Small intestine (tissue), 7 donors: Measurements from ENCODE around the gene TPD52L3. TPM values are rescaled to one million over a fixed set of nuclear protein-coding genes. Genes with fewer than 3 reads are reported as not detected.

Experiments used
- DNase-seq, 2 donors: peaks; one replicate each; pipeline versions ENCODE4 v3.0.0 to v3.0.0-alpha.2; 2013
- FAIRE-seq: peaks from 2 replicates; lab custom pipeline; 2012; peaks lifted over from hg19 to GRCh38; lab: Jason Lieb, UNC
- H3K27ac ChIP-seq, 3 donors: one replicate each; pipeline ENCODE4 v1.5.1; 2013; ENCODE audit warnings: low read length in 2 of 3, mild to moderate bottlenecking in 2 of 3, control low read depth in 1 of 3, inconsistent platforms in 1 of 3, low read depth in 1 of 3, moderate library complexity in 1 of 3
- H3K27me3 ChIP-seq, 3 donors: one replicate each; pipeline ENCODE4 v1.6.1; 2013; ENCODE audit warnings: low read length in 3 of 3, inconsistent platforms in 1 of 3; ENCODE audit not compliant: control insufficient read depth in 3 of 3, insufficient read depth in 3 of 3
- H3K36me3 ChIP-seq, 3 donors: one replicate each; pipeline ENCODE4 v1.6.1; 2013; ENCODE audit warnings: low read length in 3 of 3, inconsistent platforms in 1 of 3, low read depth in 1 of 3, mild to moderate bottlenecking in 1 of 3, moderate library complexity in 1 of 3; ENCODE audit not compliant: control insufficient read depth in 3 of 3, insufficient read depth in 2 of 3
- H3K4me1 ChIP-seq, 3 donors: one replicate each; pipeline ENCODE4 v1.6.1; 2013; ENCODE audit warnings: low read length in 2 of 3, inconsistent platforms in 1 of 3, low read depth in 1 of 3, mild to moderate bottlenecking in 1 of 3, moderate library complexity in 1 of 3; ENCODE audit not compliant: control insufficient read depth in 3 of 3, insufficient read depth in 2 of 3
- H3K4me3 ChIP-seq, 3 donors: one replicate each; pipeline ENCODE4 v1.5.1; 2013; ENCODE audit warnings: low read length in 3 of 3, control low read depth in 1 of 3, inconsistent platforms in 1 of 3, low read depth in 1 of 3, mild to moderate bottlenecking in 1 of 3, moderate library complexity in 1 of 3
- H3K9me3 ChIP-seq, 2 donors: one replicate each; pipeline ENCODE4 v1.6.1; 2013; ENCODE audit warnings: low read depth in 1 of 2, low read length in 1 of 2; ENCODE audit not compliant: control insufficient read depth in 2 of 2, insufficient read depth in 1 of 2
- WGBS, 3 donors: extraction: QIAGEN DNeasy Blood & Tissue Kit; methylation state at CpG; one replicate each; pipeline ENCODE4 v1.1.7; 2013; 5-methylcytosine and 5-hydroxymethylcytosine counted together
- polyA plus RNA-seq, 4 donors: library from polyadenylated mRNA; stranded (reverse) in 3 of 4; unstranded in 1 of 4; fragments of 200-250 nt in 3 of 4; fragments of 120-200 nt in 1 of 4; gene quantifications; one replicate each; pipeline versions ENCODE4 v1.2.1 to v1.2.3, GENCODE V29; 2013
- donor health status: healthy with polysubstance abuse.
- donor health status: control.
- donor health status: control.
- donor health status: Bipolar disorder and iron deficiency.
- donor health status: healthy.

TPD52L3 gene
- polyA plus RNA-seq, 4 donors, result not detected

GRCh38 chr9:6348766-6349165, 20.6 kb downstream of the TPD52L3 start:
- H3K9me3 ChIP-seq, result no peaks in the 10 kb centered on the region
- WGBS, 3 donors, result 60 to 72% (median 66%) methylated on average over 3 of the region's 3 CpGs
- H3K36me3 ChIP-seq, result no peaks in the 10 kb centered on the region
- no peak for DNase-seq
- no peak overlapping the region for H3K4me3 ChIP-seq
- H3K27me3 ChIP-seq, result no peaks in the 10 kb centered on the region
- no peak for FAIRE-seq
- H3K27ac ChIP-seq, result no peak overlapping the region
- H3K4me1 ChIP-seq, result no peaks in the 10 kb centered on the region

- DNase-seq (no peak), FAIRE-seq (no peak)
- H3K9me3 ChIP-seq, result no peaks in the 10 kb centered on the region
- H3K27me3 ChIP-seq, result no peaks in the 10 kb centered on the region
- no peak overlapping the region for H3K27ac ChIP-seq
- H3K4me1 ChIP-seq, result no peaks in the 10 kb centered on the region
- H3K4me3 ChIP-seq, result no peak overlapping the region
- no peaks in the 10 kb centered on the region for H3K36me3 ChIP-seq
Measured at GRCh38 chr9:6351737-6352136, 23.6 kb downstream of the TPD52L3 start.

- no peaks in the 10 kb centered on the region for H3K4me1 ChIP-seq
- WGBS, 3 donors, result 9 to 36% (median 21%) methylated on average over 3 of the region's 3 CpGs
- no peak for FAIRE-seq
- H3K27me3 ChIP-seq, result no peaks in the 10 kb centered on the region
- peak; percentile 51 to 55 for DNase-seq
- no peaks in the 10 kb centered on the region for H3K36me3 ChIP-seq
- no peaks in the 10 kb centered on the region for H3K9me3 ChIP-seq
- no peak overlapping the region for H3K4me3 ChIP-seq
- H3K27ac ChIP-seq, result no peak overlapping the region
Measured at GRCh38 chr9:6354072-6354686, 26.0 kb downstream of the TPD52L3 start.

GRCh38 chr9:6355728-6356127, 27.6 kb downstream of the TPD52L3 start:
- WGBS, 3 donors, result 49 to 56% (median 56%) methylated on average over 2 of the region's 2 CpGs
- DNase-seq (no peak), FAIRE-seq (no peak)
- no peak overlapping the region for H3K4me3 ChIP-seq
- no peaks in the 10 kb centered on the region for H3K9me3 ChIP-seq
- no peaks in the 10 kb centered on the region for H3K27me3 ChIP-seq
- no peak overlapping the region for H3K27ac ChIP-seq
- H3K36me3 ChIP-seq, result no peaks in the 10 kb centered on the region
- no peaks in the 10 kb centered on the region for H3K4me1 ChIP-seq

- 74 to 92% (median 91%) methylated on average over 1 of the region's 1 CpG for WGBS, 3 donors
- H3K4me3 ChIP-seq, result no peak overlapping the region
- H3K9me3 ChIP-seq, result no peaks in the 10 kb centered on the region
- DNase-seq (no peak), FAIRE-seq (no peak)
- no peak overlapping the region for H3K27ac ChIP-seq
- no peaks in the 10 kb centered on the region for H3K27me3 ChIP-seq
- H3K36me3 ChIP-seq, result no peaks in the 10 kb centered on the region
- no peaks in the 10 kb centered on the region for H3K4me1 ChIP-seq
Measured at GRCh38 chr9:6356441-6356840, 28.3 kb downstream of the TPD52L3 start.

- DNase-seq, result no peak
- Histone ChIP-seq H3K4me1 (no peaks in the 10 kb centered on the region), H3K36me3 (no peaks in the 10 kb centered on the region), H3K9me3 (no peaks in the 10 kb centered on the region), H3K27ac (no peak overlapping the region), H3K27me3 (no peaks in the 10 kb centered on the region), H3K4me3 (no peak overlapping the region)
- 94 to 97% (median 95%) methylated on average over 1 of the region's 1 CpG for whole genome bisulfite sequencing, 3 donors
- no peak for FAIRE-seq
Measured at GRCh38 chr9:6356904-6357303, 28.7 kb downstream of the TPD52L3 start.

- peaks cover 4 to 17% of the 10 kb centered on the region in 2 donors for H3K9me3 ChIP-seq
- no peaks in the 10 kb centered on the region for H3K27me3 ChIP-seq
- H3K27ac ChIP-seq, result no peak overlapping the region
- FAIRE-seq (no peak), DNase-seq (no peak)
- H3K36me3 ChIP-seq, result no peaks in the 10 kb centered on the region
- H3K4me3 ChIP-seq, result no peak overlapping the region
- no peaks in the 10 kb centered on the region for H3K4me1 ChIP-seq
- WGBS, 3 donors, result 59 to 68% (median 67%) methylated on average over 4 of the region's 4 CpGs
Measured at GRCh38 chr9:6367128-6367890, 39.1 kb downstream of the TPD52L3 start.

- H3K4me3 ChIP-seq, result no peak overlapping the region
- WGBS, 3 donors, result 93 to 100% (median 98%) methylated on average over 2 of the region's 2 CpGs
- H3K27ac ChIP-seq, result no peak overlapping the region
- H3K27me3 ChIP-seq, result no peaks in the 10 kb centered on the region
- no peaks in the 10 kb centered on the region for H3K4me1 ChIP-seq
- FAIRE-seq, result no peak
- DNase-seq, result no peak
- no peaks in the 10 kb centered on the region for H3K36me3 ChIP-seq
- H3K9me3 ChIP-seq, result peaks cover 6 to 20% of the 10 kb centered on the region in 2 donors
Measured at GRCh38 chr9:6368831-6369230, 40.7 kb downstream of the TPD52L3 start.
